Colon (tissue), 2 donors: ENCODE measurements around the gene CLSTN2.

ENCODE experiments used
- FAIRE-seq: peaks from 2 replicates; lab custom pipeline; 2012; peaks lifted over from hg19 to GRCh38; lab: Jason Lieb, UNC
- donor health status: control.
- donor health status: control.

Gene CLSTN2

DNA sequence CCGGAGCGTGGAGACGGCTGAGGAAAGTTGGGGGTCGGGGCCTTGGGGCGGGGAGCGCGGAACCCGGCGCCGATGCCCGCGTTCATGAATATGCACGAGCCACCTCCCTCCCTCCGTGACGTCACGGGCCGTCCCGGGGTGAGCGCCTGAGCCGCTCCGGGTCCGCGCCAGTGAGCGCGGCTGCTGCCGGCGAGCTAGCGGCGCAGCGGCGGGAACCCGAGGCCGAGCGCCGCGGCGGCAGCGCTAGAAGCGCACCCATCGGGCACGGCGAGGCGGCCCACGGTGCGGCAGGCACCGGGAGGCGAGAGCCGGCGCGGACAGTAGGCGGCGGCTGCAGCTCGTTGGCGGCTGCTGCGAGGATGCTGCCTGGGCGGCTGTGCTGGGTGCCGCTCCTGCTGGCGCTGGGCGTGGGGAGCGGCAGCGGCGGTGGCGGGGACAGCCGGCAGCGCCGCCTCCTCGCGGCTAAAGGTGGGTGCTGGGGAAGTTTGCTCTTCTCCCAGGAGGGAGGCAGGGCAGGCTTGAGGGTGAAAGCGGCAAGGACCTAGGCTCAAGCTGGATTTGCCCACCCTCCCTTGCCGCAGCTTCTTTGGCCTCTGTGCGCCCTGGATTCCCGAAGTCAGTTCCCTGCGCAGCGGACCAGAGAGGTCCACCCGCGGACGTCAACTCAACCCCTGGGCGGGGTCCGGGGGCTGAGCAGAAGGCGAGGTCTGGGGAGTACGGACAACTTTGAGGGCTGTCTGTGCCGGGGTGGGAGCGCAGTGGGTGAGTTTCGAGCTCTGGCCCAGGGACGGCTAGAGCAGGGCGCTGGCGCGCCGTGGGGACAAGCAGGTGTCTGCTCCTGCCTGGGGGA is at the start of gene CLSTN2:
Gene CLSTN2, plus strand, starts transcription at position 170 of the 850 bp plus-strand sequence.
- FAIRE-seq = no peak

DNA sequence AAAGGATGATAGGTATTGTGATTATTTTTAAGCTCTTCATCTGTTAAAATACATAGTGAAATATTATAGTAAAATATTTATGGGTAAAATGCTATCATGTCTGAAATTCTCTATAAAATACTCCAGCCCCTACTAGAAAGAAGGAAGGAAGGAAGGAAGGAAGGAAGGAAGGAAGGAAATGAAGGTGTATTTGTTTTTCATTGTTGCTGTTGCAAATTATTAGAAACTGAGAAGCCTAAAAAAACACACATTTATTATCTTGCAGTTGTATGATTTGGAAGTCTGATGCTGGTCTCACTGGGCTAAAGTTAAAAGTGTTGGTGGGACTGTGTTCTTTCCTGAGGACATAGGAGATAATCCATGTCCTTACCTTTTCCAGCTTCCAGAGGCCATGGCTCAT is 47.6 kb upstream of the CLSTN2 start:
- no peak for FAIRE-seq

DNA sequence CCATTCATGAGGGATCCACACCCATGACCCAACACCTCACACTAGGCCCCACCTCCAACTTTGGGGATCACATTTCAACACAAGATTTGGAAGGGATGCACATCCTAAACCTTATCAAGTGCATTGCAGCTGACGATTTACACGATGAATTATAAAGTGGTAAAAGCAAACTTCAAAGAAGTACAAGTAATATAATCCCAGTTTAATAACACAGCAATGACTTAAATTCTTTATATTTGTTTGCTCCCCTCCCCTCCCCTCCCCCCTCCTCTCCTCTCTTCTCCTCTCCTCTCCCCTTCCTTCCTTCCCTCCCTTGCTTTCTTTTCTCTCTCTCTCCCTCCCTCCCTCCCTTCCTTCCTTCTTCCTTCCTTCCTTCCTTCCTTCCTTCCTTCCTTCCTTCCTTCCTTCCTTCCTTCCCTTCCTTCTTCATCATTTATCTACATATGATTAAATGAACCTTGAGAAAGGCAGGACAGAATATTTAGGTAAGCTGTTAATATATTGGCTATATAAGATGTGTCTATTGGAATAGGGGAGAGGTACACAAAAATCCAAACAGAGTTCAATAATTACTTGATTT is 46.3 kb upstream of the CLSTN2 start:
- FAIRE-seq = no peak

DNA sequence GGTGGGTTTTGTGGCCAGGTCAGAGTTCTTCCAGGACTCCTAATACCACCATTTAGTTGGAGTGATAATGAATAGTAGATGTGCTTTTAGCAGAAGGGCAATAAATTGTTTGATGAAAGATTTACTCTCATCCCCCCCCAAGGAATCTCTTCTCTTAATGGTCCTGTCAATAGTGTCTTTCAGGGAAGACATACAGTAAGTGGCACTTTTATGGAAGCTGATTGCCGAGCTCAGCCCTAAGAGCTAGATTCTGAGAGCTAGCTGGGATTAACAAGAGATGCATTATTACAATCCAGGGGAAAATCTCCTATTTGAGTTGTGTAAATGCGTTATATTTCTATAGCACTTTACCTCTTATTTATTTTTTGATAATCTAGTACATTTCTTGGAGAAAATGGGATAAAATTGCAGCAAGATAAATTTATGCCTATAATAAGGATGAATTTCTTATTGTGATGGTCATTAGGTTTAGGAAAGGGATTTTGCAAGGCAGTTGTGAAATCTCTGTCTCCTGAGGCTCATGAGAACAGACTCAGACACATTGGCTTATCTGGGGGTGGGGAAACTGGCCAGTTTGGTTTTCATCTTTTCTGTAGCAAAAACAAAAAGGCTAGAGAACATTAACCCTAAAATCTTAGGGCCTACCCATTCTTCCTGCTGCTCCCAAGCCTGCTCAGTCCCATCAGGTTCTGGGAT is 41.6 kb upstream of the CLSTN2 start:
- FAIRE-seq = no peak

DNA sequence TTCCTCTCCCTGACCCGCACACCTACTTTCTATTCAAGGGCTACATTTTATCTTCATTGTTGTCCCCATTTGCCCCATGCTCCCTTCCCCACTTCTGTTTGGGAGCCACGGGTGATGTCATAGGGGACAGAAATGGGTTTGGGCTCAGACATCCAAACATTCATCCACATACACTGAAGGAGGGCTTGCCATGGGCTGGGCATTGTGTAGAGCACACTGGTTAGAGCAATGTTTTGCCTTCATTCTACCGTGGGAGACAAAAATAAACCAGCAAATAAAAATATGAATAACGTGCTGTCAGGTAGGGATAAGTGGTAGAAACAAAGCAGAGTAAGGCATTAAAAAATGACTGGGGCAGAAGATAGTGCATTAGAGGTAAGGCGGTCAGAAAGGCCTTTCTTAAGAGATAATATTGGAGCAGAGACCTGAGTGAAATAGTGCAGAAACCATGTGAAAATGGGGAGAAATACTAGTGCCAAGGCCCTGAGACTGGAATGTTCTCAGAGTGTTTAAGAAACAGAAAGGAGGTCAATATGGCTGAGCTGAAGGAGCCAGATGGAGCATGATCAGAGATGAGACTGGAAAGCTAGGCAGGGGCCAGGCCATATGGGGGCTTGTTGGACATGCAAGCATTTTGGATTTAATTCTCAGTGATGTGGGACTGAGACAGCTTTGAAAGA is 40.9 kb upstream of the CLSTN2 start:
- no peak for FAIRE-seq

DNA sequence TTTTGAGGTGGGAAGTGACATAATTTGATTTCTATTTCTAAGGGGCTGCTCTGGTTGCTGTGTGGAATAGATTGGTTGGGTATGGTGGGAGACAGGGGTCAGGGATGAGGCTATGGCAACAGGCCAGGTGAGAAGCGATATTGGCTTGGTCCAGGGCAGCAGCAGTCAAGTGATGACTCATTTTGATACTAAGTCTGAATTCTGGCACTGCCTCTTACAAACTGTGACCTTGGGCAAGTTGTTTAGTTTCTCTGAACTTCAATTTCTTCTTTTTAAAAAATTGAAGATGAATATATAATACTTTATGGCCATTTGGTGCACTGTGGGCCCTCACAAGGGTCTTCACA is 40.4 kb upstream of the CLSTN2 start:
- no peak for FAIRE-seq

DNA sequence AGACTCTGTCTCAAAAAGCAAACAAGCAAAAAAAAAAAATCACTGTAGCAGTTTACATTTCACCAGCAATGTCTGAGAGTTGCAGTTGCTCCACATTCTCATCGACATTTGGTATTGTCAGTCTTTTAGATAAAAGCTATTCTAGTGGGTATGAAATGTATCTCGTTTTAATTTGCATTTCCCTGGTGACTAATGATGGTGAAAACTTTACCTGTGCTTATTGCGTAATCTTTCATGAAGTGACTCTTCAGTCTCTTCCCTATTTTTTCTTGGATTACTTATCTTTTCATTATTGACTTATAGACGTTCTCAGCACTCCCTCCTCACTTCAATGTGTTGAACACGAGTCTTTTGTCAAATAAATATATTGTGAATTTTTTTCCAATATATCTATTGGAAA is 37.2 kb upstream of the CLSTN2 start:
- no peak for FAIRE-seq

DNA sequence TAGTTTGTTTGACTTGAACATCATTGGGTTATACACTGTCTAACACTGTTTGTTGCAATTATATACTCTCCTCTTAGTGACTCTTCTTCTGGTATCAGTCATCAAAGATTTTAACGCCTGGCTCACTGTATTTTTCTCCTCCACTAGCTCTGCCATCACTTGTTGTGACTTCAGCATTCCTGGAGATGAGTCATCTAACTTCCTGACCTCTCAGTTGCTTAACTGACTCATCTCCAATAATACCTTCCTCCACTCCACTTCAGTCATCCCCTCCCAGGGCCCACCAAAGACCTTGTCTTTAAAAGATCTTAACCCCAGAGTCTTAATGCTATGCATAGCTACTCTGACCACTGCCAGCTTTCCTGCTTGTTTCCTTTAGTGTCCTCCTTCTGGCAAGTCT is 28.6 kb upstream of the CLSTN2 start:
- FAIRE-seq = no peak

DNA sequence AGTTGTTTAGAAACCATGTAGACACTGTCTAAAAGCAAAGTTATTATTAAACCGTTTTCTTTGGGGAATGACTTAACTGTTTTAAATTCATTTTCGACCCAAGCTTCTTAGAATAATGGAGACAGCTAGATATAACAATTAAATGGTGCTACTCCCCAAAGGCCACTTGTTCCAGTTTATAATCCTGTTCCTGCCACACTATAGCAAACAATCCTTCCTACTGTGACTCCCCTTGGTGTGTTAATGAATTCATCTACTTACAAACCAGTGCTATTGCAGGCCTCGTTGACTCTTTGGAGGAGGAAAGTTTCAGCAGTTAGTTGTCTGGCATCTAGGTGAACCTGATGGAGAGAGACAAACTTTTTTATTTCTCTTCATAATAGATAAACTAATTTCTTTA is 25.2 kb upstream of the CLSTN2 start:
- no peak for FAIRE-seq

DNA sequence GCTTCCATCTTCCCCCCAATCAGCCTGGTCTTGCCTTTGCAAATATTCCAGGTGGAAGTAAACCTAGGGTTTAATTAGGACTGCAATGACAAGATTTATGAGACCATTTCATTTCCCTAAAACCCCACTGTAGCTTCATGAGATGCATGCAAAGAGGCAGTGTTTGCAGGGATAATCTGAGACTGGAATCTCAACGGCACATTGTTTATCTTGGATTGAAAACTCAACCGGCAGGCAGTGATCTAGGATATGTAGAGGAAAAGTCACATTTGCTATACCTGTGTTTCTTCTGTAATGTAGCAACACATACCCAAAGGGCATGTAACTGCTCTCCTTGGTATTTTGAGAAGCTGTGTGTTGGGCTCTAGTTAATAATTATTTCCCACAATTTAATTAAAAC is 18.7 kb upstream of the CLSTN2 start:
- FAIRE-seq = no peak

DNA sequence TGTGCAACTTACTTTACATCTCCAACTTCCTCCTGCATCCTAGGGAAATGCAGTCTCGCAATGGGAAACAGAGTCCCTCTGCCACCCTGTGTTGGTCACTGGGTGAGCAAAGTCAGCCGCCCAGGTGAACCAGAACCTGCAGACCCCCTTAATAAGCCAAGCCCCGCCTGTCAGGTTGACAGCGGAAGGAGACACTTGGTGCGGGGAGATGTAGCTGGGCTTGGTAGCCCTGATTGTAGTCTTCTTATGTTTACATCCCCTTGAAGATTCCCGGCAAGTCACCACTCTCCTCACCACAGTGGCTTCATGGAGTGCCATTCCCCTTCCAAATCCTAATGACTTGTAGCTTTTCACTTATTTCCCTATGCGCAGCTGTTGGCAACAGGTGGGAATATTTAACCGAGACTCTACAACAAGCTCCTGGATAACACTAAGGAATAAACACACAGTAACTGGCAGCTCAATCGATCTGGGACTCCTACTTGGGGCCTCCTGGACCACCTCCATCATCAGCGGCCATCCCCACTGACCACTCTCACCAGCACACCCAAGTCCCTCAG is 17.7 kb upstream of the CLSTN2 start:
- no peak for FAIRE-seq

DNA sequence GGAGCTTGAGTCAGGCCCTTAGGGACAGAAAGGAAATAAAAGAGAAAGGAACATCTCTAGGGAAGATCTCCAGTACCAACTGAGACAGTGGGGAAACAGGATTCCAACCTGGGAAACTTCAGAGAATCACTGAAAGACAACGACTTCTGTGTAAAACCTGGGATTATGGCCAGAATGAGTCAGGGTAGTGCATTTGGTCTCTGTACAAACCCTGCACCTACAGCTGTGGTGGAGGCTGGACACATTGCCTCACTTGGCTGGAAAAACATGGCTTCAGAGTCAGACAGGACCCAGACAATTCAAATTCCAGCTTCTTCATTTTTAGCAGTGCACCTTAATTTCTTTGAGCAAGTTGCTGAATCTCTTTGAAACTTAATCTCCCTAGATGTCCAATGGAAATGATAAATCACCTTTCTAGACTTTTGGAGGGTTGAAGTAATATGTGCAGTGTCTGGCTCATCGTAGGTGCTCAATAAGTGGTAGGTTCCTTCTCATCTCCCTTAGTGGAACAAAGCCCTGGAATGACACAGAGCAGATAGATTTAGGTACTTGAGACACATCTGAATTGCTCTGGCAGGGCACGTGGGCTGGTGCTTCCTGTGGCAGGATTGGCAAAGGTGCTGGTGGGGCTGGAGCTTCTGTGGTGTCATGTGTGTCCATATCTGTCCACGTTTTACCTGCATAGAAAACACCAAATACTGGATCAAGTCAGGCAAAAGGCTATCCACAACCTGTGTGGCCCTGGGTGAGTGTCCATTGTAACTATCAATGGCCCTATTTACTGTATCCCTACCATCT is 6.1 kb upstream of the CLSTN2 start:
- FAIRE-seq = no peak

DNA sequence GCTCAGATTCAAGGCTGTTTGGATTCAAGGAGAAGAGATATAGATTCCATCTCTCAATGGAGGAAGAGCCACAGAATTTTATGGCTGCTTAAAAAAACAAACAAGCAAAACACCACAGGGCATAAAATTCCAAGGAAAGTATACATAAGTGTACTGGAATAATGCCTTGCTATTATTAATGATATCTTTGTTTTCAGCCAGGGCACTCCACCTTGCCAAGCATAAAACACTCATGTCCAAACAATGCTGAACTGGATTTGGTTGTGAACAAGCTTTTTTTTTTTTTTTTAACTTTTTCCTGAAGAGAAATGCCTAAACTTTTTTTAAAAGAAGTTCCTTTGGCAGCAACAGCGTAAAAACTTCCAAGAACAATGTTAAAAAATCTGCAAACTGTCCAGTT is 4.8 kb upstream of the CLSTN2 start:
- no peak for FAIRE-seq

DNA sequence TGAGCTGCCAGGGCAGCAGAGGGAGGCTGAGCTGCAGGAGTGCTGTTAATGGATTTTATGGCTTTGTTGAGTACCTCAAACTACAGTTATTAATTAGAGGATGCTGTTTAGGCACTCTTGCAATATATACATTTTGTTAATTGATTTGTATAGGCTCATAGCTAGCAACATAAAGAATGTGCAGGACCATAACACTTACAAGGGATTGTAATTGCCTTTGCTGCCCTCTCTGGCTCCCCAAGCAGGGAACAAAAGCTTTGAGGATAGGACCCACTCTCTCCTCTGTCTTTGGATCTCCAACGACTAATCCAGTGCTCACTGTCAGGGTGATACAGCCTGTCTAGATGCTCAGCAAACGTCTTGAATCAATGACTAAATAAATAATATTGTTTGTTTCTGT is 1.2 kb upstream of the CLSTN2 start:
- FAIRE-seq = no peak

DNA sequence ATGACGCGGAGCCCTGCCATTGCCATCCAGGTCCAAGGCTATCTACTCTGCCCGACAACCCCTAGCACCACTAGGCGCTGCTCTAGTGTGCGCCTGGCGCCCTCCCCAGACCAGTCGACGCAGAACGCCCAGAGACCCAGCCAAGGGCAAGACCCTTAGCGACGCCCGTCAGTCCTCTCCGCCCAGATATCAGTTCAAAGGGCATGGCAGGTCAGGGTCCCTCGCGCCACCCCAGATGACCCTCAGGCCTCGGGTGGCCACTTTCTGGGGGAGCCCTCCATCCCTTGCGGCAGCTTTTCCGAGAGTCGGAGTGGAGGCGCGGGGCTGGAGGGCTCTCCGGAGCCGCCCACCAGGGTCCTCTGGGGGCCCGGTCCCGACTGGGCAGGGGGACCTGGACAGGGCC is 371 bp upstream of the CLSTN2 start:
- FAIRE-seq = no peak

DNA sequence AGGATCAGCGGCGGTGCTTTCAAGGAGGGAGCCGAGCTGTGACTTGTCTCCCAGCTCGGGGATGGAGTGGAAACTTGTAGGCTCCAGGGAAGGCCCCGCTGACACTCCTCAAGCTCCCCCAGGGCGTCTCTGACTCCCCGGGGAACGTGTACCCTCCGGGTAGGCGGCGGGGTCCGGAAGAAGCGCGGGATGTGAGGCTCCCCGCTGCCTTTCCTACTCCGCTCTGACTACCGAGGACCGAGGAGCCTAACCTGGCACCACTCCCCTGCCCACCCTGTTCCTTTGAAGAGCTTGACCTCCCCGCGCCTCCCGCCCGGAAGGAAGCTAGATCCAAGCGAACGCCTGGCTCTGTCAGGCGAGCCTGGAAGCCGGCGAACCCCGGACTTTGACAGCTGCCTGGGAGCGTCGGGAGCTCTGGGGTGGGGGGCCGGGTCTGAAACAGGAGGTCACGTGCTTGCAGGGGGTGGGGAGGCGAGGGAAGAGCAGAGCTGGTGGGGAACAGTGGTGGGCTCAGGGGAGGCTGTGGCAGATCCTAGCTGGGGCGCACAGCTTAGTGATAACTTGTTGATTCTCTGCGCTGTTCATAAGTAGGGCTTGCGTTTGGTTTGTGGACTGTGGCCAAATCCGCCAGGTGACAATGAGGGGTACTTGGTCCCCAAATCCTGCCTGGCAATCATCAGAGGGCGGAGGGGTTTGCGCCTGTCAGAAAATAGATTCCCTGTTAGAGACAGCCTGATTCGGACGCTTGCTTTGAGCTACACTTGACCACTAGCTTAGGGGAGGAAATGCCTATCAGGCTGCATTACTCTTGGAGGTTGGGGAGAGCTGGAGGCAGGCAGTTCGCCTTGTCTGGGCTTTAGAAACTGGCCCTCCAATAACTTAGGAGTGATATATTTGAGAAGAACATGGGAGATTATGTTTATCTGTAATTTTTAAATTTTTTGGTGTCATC is 1.2 kb downstream of the CLSTN2 start:
- no peak for FAIRE-seq

DNA sequence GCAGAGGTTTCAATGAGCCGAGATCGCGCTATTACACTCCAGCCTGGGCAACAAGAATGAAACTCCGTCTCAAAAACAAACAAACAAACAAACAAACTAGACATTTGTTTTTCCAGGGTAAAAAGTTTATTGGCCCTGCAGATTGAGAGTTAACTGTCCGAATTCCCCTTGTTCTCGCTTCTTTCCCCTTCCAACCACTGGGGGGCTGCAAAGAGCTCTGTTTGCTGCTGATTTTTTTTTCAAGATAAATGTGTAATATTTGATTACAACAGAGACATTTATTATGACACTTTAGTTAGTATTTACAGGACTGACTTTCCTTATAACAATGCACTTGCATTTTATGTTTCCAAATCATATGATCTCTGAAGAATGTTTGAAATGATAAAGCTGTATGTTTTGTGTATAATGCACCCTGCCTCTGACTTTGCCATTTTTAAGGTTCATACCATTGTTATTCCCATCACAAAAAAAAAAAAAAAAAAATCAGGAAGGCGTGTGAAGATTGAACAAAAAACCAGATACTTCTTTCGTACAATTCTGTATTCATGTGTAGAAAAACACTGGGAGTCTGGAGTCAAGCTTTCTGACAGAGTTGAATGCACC is 2.8 kb downstream of the CLSTN2 start:
- FAIRE-seq = no peak

DNA sequence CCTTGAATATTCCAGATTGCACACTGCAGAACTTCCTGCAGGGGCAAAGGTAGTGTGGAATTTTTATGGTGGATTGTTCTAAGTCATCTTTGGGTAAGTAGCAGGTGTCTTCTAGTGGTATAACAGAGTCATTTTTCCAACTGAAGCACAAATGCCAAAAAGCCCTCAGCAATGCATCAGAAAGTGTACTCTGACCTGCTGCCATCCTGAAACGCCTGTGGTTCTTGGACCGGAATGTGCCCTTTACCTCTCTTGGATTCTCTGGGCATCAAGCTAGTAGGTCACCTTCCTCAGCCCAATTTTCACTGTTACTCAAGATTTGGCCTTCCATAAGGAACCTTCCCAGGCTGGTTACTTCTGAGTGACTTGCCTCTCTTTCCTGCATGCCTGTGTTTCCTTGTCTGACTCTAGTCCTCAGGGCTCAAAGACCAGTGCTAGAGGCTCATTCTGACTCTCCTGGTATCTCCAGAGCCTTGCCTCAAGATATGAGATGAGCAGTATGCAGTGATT is 4.8 kb downstream of the CLSTN2 start:
- no peak for FAIRE-seq

DNA sequence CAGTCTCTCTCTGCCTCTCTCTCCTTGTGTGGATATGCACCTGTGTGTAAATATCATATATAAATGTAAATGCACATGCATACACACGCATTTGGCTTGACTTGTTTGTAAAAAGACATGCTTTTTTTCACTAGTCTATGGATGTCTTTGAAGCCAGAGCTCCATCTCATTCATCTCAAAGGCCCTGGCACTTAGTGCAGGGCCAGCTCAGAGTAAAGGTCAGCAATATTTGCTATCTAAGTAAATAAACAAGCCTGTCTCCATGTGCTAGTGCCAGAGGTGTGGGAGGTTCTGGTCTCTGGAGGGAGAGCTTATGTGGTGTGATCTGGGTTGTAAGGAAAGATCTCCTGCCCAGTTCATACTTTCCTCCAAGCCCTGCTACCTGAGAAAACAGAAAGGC is 5.6 kb downstream of the CLSTN2 start:
- no peak for FAIRE-seq

DNA sequence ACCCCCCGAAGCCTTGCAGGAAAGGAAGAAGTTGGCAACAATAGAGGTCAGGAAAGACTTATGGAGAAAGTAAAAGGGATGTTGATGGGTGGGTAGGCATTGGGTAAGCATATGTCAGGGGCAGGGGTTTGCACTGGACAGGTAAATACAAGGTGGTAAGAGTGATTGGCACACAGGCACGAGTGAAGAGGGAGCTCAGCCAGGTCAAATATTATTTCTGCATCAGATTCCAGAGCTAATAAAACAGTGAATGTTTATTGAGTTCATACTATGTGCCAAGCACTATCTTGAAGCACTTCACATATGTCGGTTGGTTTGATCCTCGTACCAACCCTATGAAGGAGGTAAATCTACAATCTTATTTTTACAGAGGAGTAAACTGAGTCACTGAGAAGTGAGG is 6.6 kb downstream of the CLSTN2 start:
- no peak for FAIRE-seq
